GM12878 (cell line): ENCODE measurements around the gene DTX4. TPM values are rescaled to one million over a fixed set of nuclear protein-coding genes. Genes with fewer than 3 reads are reported as not detected.

Source experiments
- ATF2 ChIP-seq: IDR thresholded peaks from 2 replicates; pipeline ENCODE4 v1.6.1; 2012; ENCODE audit warnings: low read length, inconsistent platforms
- CBX3 ChIP-seq: fragments of 200-600 bp; sonication (generic); IDR thresholded peaks from 2 replicates; pipeline ENCODE4 v1.6.1; 2016; ENCODE audit warnings: low read depth, borderline replicate concordance
- CEBPB ChIP-seq, 2 experiments: fragments of 150-350 bp in 1 of 2; IDR thresholded peaks; 2 replicates each; pipeline ENCODE4 v1.6.1; 2012 to 2014; ENCODE audit warnings: low read depth in 2 of 2, low read length in 2 of 2, borderline replicate concordance in 1 of 2, inconsistent platforms in 1 of 2
- CHD4 ChIP-seq: fragments of 200-600 bp; sonication (generic); IDR thresholded peaks from 2 replicates; pipeline ENCODE4 v1.6.1; 2016; ENCODE audit warnings: mild to moderate bottlenecking
- CREB1 ChIP-seq: IDR thresholded peaks from 2 replicates; pipeline ENCODE4 v1.6.1; 2012; ENCODE audit warnings: low read depth, mild to moderate bottlenecking, inconsistent platforms
- CREM ChIP-seq: IDR thresholded peaks from 2 replicates; pipeline ENCODE4 v1.6.1; 2014; ENCODE audit warnings: antibody characterized with exemption, low read depth
- EED ChIP-seq: sonication (generic); IDR thresholded peaks from 2 replicates; pipeline ENCODE4 v1.6.1; 2016; ENCODE audit warnings: antibody characterized with exemption, low read depth
- EP300 ChIP-seq, 2 experiments: fragments of 150-350 bp in 1 of 2; IDR thresholded peaks; 2 replicates each; pipeline ENCODE4 v1.6.1; 2011 to 2012; ENCODE audit warnings: low read depth in 2 of 2, low read length in 2 of 2, borderline replicate concordance in 1 of 2, improper control_type of control experiment in 1 of 2, inconsistent platforms in 1 of 2; ENCODE audit not compliant: control insufficient read depth in 1 of 2
- FOS ChIP-seq: IDR thresholded peaks from 3 replicates; pipeline ENCODE4 v1.6.1; 2011; ENCODE audit warnings: borderline replicate concordance; ENCODE audit not compliant: insufficient read length; ENCODE audit errors: extremely low read depth
- GABPA ChIP-seq: IDR thresholded peaks from 2 replicates; pipeline ENCODE4 v1.6.1; 2014; ENCODE audit warnings: antibody characterized with exemption, low read depth, mild to moderate bottlenecking, inconsistent platforms
- HCFC1 ChIP-seq: fragments of 150-350 bp; IDR thresholded peaks from 2 replicates; pipeline ENCODE4 v1.6.1; 2014; ENCODE audit warnings: low read length
- HDGF ChIP-seq: fragments of 450-650 bp; IDR thresholded peaks from 2 replicates; pipeline ENCODE4 v1.6.1; 2016; ENCODE audit warnings: antibody characterized with exemption
- IKZF1 ChIP-seq: fragments of 450-650 bp; conservative IDR thresholded peaks from 2 replicates; pipeline ENCODE4 v1.6.1; 2017; ENCODE audit warnings: antibody characterized with exemption, mild to moderate bottlenecking
- IKZF2 ChIP-seq, 2 experiments: fragments of 450-650 bp; IDR thresholded peaks; 2 replicates each; pipeline ENCODE4 v1.6.1; 2017; ENCODE audit warnings: mild to moderate bottlenecking in 2 of 2, moderate library complexity in 2 of 2
- MEF2A ChIP-seq: IDR thresholded peaks from 2 replicates; pipeline ENCODE4 v1.6.1; 2011; ENCODE audit warnings: low read depth, mild to moderate bottlenecking, low read length, moderate library complexity; ENCODE audit not compliant: insufficient read depth
- MTA3 ChIP-seq: IDR thresholded peaks from 2 replicates; pipeline ENCODE4 v1.6.1; 2012; ENCODE audit warnings: low read length, inconsistent platforms, borderline replicate concordance
- MYB ChIP-seq: fragments of 150-350 bp; IDR thresholded peaks from 2 replicates; pipeline ENCODE4 v1.6.1; 2014; ENCODE audit warnings: mild to moderate bottlenecking, low read depth, low read length, borderline replicate concordance
- NFIC ChIP-seq: IDR thresholded peaks from 2 replicates; pipeline ENCODE4 v1.6.1; 2012; ENCODE audit warnings: low read depth, mild to moderate bottlenecking, inconsistent platforms, low read length, moderate library complexity
- NFXL1 ChIP-seq: fragments of 450-650 bp; IDR thresholded peaks from 2 replicates; pipeline ENCODE4 v1.6.1; 2017; ENCODE audit warnings: antibody characterized with exemption, mild to moderate bottlenecking, borderline replicate concordance
- PML ChIP-seq: IDR thresholded peaks from 2 replicates; pipeline ENCODE4 v1.6.1; 2012; ENCODE audit warnings: low read length, inconsistent platforms
- POLR2AphosphoS2 ChIP-seq: IDR thresholded peaks from 2 replicates; pipeline ENCODE4 v1.6.1; 2011; ENCODE audit warnings: low read depth, mild to moderate bottlenecking, low read length, improper control_type of control experiment, moderate library complexity
- POU2F2 ChIP-seq: IDR thresholded peaks from 3 replicates; pipeline ENCODE4 v1.6.1; 2011; ENCODE audit warnings: low read depth, mild to moderate bottlenecking, low read length, borderline replicate concordance
- RUNX3 ChIP-seq: IDR thresholded peaks from 2 replicates; pipeline ENCODE4 v1.6.1; 2012; ENCODE audit warnings: low read length, inconsistent platforms
- SP1 ChIP-seq: IDR thresholded peaks from one replicate; pipeline ENCODE4 v1.6.1; 2011; ENCODE audit warnings: low read depth, low read length
- SRF ChIP-seq, 2 experiments: IDR thresholded peaks; 2 replicates each; pipeline ENCODE4 v1.6.1; 2011; ENCODE audit warnings: low read depth in 2 of 2, low read length in 2 of 2, mild to moderate bottlenecking in 1 of 2, moderate library complexity in 1 of 2
- STAT1 ChIP-seq: fragments of 450-650 bp; conservative IDR thresholded peaks from 2 replicates; pipeline ENCODE4 v1.6.1; 2014; ENCODE audit warnings: antibody characterized with exemption, mild to moderate bottlenecking
- TCF12 ChIP-seq: IDR thresholded peaks from 2 replicates; pipeline ENCODE4 v1.6.1; 2011; ENCODE audit warnings: low read depth, mild to moderate bottlenecking, low read length
- TCF7 ChIP-seq: IDR thresholded peaks from 2 replicates; pipeline ENCODE4 v1.6.1; 2014; ENCODE audit warnings: antibody characterized with exemption, borderline replicate concordance
- ZBED1 ChIP-seq: IDR thresholded peaks from 2 replicates; pipeline ENCODE4 v1.6.1; 2016; ENCODE audit warnings: borderline replicate concordance
- ZNF274 ChIP-seq: IDR thresholded peaks from one replicate; pipeline ENCODE4 v1.8.0; 2011; ENCODE audit not compliant: insufficient read length, insufficient read depth
- ZNF384 ChIP-seq: IDR thresholded peaks from 2 replicates; pipeline ENCODE4 v1.6.1; 2012; ENCODE audit warnings: low read depth, mild to moderate bottlenecking, low read length, improper control_type of control experiment, borderline replicate concordance
- polyA plus RNA-seq, 11 experiments: library from polyadenylated mRNA; depleted of rRNA in 4 of 11; unstranded in 6 of 11; stranded (reverse) in 5 of 11; fragments of >200 nt; fragmentation: Nextera tagmentation in 4 of 11; fragmentation: Illumina TruSeq in 1 of 11; extraction: Ambion mirVana in 4 of 11; extraction: Trizol in 1 of 11; gene quantifications; 1 replicate in 1 of 11; 2 replicates in 10 of 11; pipeline versions ENCODE4 v1.2.1 to v1.2.3, GENCODE V29; 2011 to 2016; ENCODE audit warnings: inconsistent platforms in 2 of 11, missing spikeins in 2 of 11, low read depth in 1 of 11
- total RNA-seq, 4 experiments: library from RNA; depleted of rRNA in 3 of 4; stranded (reverse); fragments of >200 nt in 3 of 4; fragmentation: Illumina TruSeq in 1 of 4; extraction: Trizol in 1 of 4; gene quantifications; 2 replicates each; pipeline versions ENCODE4 v1.2.1 to v1.2.3, GENCODE V29; 2013 to 2021
- TF ChIP-seq, protein P1 (sequence below): IDR thresholded peaks from 2 replicates; pipeline ENCODE4 v1.6.1; 2011; ENCODE audit warnings: low read depth, low read length, improper control_type of control experiment, borderline replicate concordance

The DTX4 gene
- total and polyA plus RNA-seq, 10 of the 15 experiments (the other 5 are each of a cell fraction or from before 2014, with no cell fraction given): 3.8 to 25.8 (median 10.5) TPM

DNA sequence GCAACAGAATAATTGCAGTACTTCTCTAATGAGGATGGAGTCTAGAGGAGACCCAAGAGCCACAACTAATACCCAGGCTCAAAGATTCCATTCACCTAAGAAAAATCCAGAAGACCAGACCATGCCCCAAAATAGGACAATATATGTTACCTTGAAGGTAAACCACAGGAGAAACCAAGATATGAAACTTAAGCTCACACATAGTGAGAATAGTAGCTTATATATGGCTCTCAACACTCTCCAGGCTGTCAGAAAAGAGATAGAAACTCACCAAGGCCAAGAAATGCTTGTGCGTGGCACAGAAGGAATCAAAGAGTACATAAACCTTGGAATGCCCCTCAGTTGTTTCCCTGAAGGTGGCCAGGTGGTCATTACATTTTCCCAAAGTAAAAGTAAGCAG lies 20.2 kb upstream of the DTX4 start (continued):
- TF ChIP-seq ATF2: peak; percentile 4; the same call in 1 of the 2 replicates
- TF ChIP-seq HDGF: no peak
- no peak for TF ChIP-seq ZNF384
- TF ChIP-seq POLR2AphosphoS2: no peak
- 0 out of 4 replicates have a peak, but pooled peaks of 1 of the 2 experiments have one; percentile 17 for TF ChIP-seq EP300 (IDR thresholded peaks at IDR 0.05; ENCODE audit: borderline replicate concordance in 1 of 2, control insufficient read depth in 1 of 2, low read depth in 2 of 2, low read length in 2 of 2)
- TF ChIP-seq FOS: no peak
- no peak for TF ChIP-seq SP1
- peak; percentile 75; the same call in 1 of the 2 replicates for TF ChIP-seq NFIC
- no peak for TF ChIP-seq CEBPB (IDR thresholded peaks at IDR 0.05; ENCODE audit: borderline replicate concordance in 1 of 2, low read depth in 2 of 2, low read length in 2 of 2)
- TF ChIP-seq POU2F2: no peak
- no peak for TF ChIP-seq ZNF274
- TF ChIP-seq ZBED1: peak; percentile 21; the same call in 1 of the 2 replicates
- TF ChIP-seq HCFC1: no peak
- TF ChIP-seq GABPA: no peak
- TF ChIP-seq TCF12: no peak
- no peak for TF ChIP-seq CHD4
- no peak for TF ChIP-seq CREB1
- peak; percentile 12; the same call in 1 of the 2 replicates for TF ChIP-seq CREM
- TF ChIP-seq PML: no peak
- TF ChIP-seq EED: peak; percentile 74
- TF ChIP-seq STAT1: no peak
- no peak for TF ChIP-seq CBX3
- peak; percentile 34; the same call in 1 of the 2 replicates for TF ChIP-seq IKZF1
- TF ChIP-seq RUNX3: peak; percentile 87
- TF ChIP-seq MTA3: 0 out of 2 replicates have a peak, but pooled peaks have one; percentile 13
- TF ChIP-seq IKZF2 (IDR thresholded peaks at IDR 0.05): peak; percentile 36 to 52; a peak in 2 of 4 replicates
- TF ChIP-seq, protein P1, sequence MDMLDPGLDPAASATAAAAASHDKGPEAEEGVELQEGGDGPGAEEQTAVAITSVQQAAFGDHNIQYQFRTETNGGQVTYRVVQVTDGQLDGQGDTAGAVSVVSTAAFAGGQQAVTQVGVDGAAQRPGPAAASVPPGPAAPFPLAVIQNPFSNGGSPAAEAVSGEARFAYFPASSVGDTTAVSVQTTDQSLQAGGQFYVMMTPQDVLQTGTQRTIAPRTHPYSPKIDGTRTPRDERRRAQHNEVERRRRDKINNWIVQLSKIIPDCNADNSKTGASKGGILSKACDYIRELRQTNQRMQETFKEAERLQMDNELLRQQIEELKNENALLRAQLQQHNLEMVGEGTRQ: no peak
- TF ChIP-seq MYB: no peak
- TF ChIP-seq MEF2A: 0 out of 2 replicates have a peak, but pooled peaks have one; percentile 62
- TF ChIP-seq SRF (IDR thresholded peaks at IDR 0.05; ENCODE audit: low read depth in 2 of 2, low read length in 2 of 2): no peak
- TF ChIP-seq NFXL1: no peak
- TF ChIP-seq TCF7: no peak
